ENCODE results near the gene KIF22.
A peak's percentile ranks its signal among the peaks of the same experiment; 100 is the strongest.
"Not testable (repeated sequence)": the region's sequence is repeated elsewhere in the genome, so short reads cannot be mapped to it uniquely, and the experiment has no call there.

Gene KIF22

GRCh38 chr16:29790183-29790948 is at the start of gene KIF22:
Gene KIF22, plus strand, starts transcription at chr16:29790751. Its CDS starts 9 bp downstream, at chr16:29790760.
- DNase-seq (ENCODE audit: low read depth in 2 of 2, low spot score in 1 of 2) = peak; percentile 99 to 100

GRCh38 chr16:29742683-29743275 is 47.8 kb upstream of the KIF22 start:
- no peak for DNase-seq (ENCODE audit: low read depth in 2 of 2, low spot score in 1 of 2)

DNA sequence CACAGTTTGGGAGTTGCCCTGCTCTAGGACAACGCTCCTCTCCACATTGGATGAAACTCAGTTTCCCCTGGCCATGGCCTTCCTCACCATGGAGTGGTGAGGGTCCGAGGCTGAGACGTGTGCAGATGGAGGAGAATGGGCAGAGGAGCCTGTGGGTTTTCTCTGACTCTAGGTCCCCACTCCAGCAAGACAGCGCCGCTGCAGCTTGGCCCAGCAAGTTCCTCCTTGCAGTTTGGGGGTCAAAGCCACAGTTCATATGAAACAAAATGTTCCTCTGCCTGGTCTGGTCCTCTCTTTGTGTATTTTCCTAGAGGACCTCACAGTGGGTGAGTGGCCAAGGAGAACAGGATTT is 47.1 kb upstream of the KIF22 start:
- DNase-seq (ENCODE audit: low read depth in 2 of 2, low spot score in 1 of 2) = no peak

GRCh38 chr16:29743827-29744531 is 46.6 kb upstream of the KIF22 start:
- DNase-seq (ENCODE audit: low read depth in 2 of 2, low spot score in 1 of 2) = no peak

GRCh38 chr16:29744541-29745101 is 45.9 kb upstream of the KIF22 start:
- DNase-seq (ENCODE audit: low read depth in 2 of 2, low spot score in 1 of 2) = no peak

- no peak for DNase-seq (ENCODE audit: low read depth in 2 of 2, low spot score in 1 of 2)
Measured at GRCh38 chr16:29745121-29745852, 45.3 kb upstream of the KIF22 start.

- DNase-seq (ENCODE audit: low read depth in 2 of 2, low spot score in 1 of 2) = peak; percentile 66 to 86
Measured at GRCh38 chr16:29745853-29746345, 44.7 kb upstream of the KIF22 start, which contains the start of gene C16orf54. Gene C16orf54, minus strand, starts transcription at chr16:29745990. Its CDS starts 1,039 bp downstream, at chr16:29744951.

DNA sequence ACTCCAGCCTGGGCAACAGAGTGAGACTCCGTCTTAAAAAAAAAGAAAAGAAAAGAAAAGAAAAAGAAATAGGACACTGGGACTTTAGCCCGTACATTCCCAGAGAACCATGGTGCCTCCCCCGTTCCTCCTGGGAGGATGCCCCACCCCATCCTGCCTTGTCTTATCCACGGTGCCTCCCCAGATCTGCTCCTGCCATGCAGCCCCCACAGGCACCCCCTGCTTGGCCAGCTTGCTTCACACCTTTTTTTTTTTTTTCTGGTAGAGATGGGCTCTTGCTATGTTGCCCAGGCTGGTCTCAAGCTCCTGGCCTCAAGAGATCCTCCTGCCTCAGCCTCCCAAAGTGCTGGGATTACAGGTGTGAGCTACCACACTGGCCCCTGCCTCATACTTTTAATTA is 44.0 kb upstream of the KIF22 start:
- not testable (repeated sequence) for DNase-seq (ENCODE audit: low read depth in 2 of 2, low spot score in 1 of 2)

- no peak for DNase-seq (ENCODE audit: low read depth in 2 of 2, low spot score in 1 of 2)
Measured at GRCh38 chr16:29747947-29748759, 42.4 kb upstream of the KIF22 start.

DNA sequence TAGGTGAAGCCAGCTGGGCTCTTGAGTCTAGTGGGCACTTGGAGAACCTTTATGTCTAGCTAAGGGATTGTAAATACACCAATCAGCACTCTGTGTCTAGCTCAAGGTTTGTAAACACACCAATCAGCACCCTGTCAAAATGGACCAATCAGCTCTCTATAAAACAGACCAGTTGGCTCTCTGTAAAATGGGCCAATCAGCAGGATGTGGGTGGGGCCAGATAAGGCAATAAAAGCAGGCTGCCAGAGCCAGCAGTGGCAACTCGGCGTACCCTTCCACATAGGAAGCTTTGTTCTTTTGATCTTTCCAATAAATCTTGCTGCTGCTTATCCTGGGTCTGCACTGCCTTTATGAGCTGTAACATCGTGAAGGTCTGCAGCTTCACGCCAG is 41.8 kb upstream of the KIF22 start:
- DNase-seq (ENCODE audit: low read depth in 2 of 2, low spot score in 1 of 2) = not testable (repeated sequence)

DNA sequence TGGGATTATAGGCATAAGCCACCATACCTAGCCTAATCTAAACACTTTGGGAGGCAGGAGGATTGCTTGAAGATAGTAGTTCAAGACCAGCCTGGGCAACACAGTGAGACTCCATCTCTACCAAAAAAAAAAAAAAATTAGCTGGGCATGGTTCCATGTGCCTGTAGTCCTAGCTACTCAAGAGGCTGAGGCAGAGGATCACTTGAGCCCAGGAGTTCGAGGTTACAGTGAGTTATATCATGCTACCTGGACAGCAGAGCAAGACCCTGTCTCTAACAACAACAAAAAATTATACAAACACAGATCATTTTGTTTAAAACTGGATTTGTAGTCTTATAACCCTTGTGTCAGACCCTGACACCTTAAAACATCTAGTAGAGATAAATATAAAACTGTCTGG is 37.0 kb upstream of the KIF22 start:
- DNase-seq (ENCODE audit: low read depth in 2 of 2, low spot score in 1 of 2) = no peak

DNA sequence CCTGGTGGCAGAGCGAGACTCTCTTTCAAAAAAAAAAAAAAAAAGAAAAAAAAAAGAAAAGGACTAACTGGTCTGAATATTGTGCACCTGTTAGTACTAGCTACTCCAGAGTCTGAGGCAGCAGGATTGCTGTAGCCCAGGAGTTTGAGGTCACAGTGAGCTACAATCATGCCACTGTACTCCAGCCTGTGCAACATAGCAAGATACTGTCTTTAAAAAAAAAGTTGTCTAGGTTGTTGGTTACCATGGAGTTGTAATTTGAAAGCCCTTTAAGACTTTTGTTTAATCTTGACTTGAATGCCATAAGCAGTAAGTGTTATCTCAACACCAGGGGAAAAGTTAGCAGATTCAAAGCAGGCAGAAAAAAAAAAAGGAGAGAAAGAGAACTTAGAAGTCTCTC is 33.9 kb upstream of the KIF22 start:
- no peak for DNase-seq (ENCODE audit: low read depth in 2 of 2, low spot score in 1 of 2)

GRCh38 chr16:29757086-29757485 is 33.5 kb upstream of the KIF22 start:
- not testable (repeated sequence) for DNase-seq (ENCODE audit: low read depth in 2 of 2, low spot score in 1 of 2)

- DNase-seq (ENCODE audit: low read depth in 2 of 2, low spot score in 1 of 2) = no peak
Measured at GRCh38 chr16:29757950-29758466, 32.5 kb upstream of the KIF22 start.

DNA sequence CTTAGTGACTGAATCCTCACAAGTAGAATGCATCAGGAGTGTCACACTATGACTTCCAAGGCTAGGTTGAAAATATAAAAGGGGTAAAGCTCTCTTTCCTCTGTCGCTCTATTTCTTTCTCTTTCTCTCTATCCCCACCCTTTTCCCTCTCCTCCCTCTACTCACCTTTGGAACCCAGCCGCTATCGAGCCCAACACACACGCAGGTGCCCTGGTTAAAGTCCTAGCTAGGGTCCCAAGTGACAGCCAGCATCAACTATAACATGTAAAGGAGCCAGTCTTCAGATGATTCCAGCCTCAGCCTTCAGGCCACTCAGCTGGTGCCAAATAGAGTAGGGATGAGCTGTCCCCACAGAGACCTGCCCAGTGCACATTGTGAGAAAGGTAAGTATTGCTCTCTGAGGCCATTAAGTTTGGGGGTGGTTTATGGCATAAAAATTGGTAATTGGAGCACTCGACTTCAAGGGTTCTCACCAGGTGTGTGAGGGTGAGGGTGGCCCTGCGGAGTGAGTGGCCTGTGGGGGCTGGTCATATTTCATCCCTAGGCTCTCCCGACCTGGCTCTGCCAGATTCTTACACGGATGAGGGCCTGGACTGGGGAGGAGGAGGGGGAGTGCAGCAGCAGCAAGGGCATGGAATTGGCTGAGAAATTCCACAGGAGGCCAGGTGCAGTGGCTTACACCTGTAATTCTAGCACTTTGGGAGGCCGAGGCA is 29.8 kb upstream of the KIF22 start:
- no peak for DNase-seq (ENCODE audit: low read depth in 2 of 2, low spot score in 1 of 2)

GRCh38 chr16:29761280-29761651 is 29.3 kb upstream of the KIF22 start:
- not testable (repeated sequence) for DNase-seq (ENCODE audit: low read depth in 2 of 2, low spot score in 1 of 2)

DNA sequence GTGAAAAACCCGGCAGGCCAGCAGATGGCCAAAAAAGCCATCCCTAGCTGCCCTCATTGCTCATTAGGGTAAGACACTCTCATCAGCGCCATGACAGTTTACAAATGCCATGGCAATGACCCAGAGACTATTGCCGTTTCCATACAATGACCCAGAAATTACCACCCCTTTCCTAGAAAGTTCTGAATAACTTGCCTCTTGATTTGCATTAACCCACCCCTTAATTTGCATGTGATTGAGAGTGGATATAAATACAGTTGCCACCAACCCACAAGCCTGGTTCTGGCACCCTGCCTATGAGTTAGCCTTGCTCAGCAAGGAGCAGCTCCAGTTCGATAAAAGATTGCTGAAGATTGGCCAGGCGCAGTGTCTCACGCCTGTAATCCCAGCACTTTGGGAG is 28.7 kb upstream of the KIF22 start:
- DNase-seq (ENCODE audit: low read depth in 2 of 2, low spot score in 1 of 2) = no peak

GRCh38 chr16:29763326-29763725 is 27.2 kb upstream of the KIF22 start:
- DNase-seq (ENCODE audit: low read depth in 2 of 2, low spot score in 1 of 2) = no peak

Data from stimulated activated CD8-positive, alpha-beta memory T cell treated with anti-CD3 and anti-CD28 coated beads, Interleukin-4, amount 100 ng/mL, for 4 hours (primary cell).